Astrocyte (in vitro differentiated cells and primary cell): ENCODE data around the gene EN2. TPM values are rescaled to one million over a fixed set of nuclear protein-coding genes. Genes with fewer than 3 reads are reported as not detected.

Source experiments
- DNase-seq: peaks from one replicate; pipeline ENCODE4 v3.0.0-alpha.2; 2010; ENCODE audit warnings: low read depth
- FAIRE-seq: peaks from 2 replicates; lab custom pipeline; 2011; peaks lifted over from hg19 to GRCh38; lab: Jason Lieb, UNC
- H2AFZ ChIP-seq: 2 replicates; pipeline ENCODE4 v1.6.0; 2012; ENCODE audit warnings: low read depth, low read length, inconsistent platforms
- H3K27ac ChIP-seq: 2 replicates; pipeline ENCODE4 v1.5.1; 2011; ENCODE audit warnings: low read depth, low read length, inconsistent platforms
- H3K27me3 ChIP-seq: 2 replicates; pipeline ENCODE4 v1.6.0; 2011; ENCODE audit warnings: low read length, inconsistent platforms; ENCODE audit not compliant: insufficient read depth
- H3K36me3 ChIP-seq: 2 replicates; pipeline ENCODE4 v1.5.1; 2011; ENCODE audit warnings: low read length, inconsistent platforms; ENCODE audit not compliant: insufficient read depth
- H3K4me1 ChIP-seq: 2 replicates; pipeline ENCODE4 v1.5.1; 2011; ENCODE audit warnings: low read length, inconsistent platforms; ENCODE audit not compliant: insufficient read depth
- H3K4me2 ChIP-seq: 2 replicates; pipeline ENCODE4 v1.6.0; 2012; ENCODE audit warnings: low read length, inconsistent platforms
- H3K4me3 ChIP-seq: 2 replicates; pipeline ENCODE4 v1.5.1; 2011; ENCODE audit warnings: low read depth, mild to moderate bottlenecking, low read length, inconsistent platforms; ENCODE audit not compliant: insufficient read depth
- H3K79me2 ChIP-seq: 2 replicates; pipeline ENCODE4 v1.6.0; 2012; ENCODE audit warnings: mild to moderate bottlenecking, low read length, inconsistent platforms; ENCODE audit not compliant: insufficient read depth
- H3K9ac ChIP-seq: 2 replicates; pipeline ENCODE4 v1.6.0; 2012; ENCODE audit warnings: mild to moderate bottlenecking, low read length, inconsistent platforms
- H3K9me3 ChIP-seq: 2 replicates; pipeline ENCODE4 v1.5.1; 2012; ENCODE audit warnings: low read depth, mild to moderate bottlenecking, low read length, inconsistent platforms; ENCODE audit not compliant: insufficient read depth
- H4K20me1 ChIP-seq: 2 replicates; pipeline ENCODE4 v1.6.0; 2012; ENCODE audit warnings: low read length, inconsistent platforms; ENCODE audit not compliant: insufficient read depth
- H3K27ac Mint-ChIP-seq: one replicate; pipeline ENCODE4 v1.8.0; 2021; ENCODE audit warnings: mild to moderate bottlenecking, mixed read lengths; ENCODE audit not compliant: unreplicated experiment
- H3K27me3 Mint-ChIP-seq: one replicate; pipeline ENCODE4 v1.8.0; 2021; ENCODE audit warnings: low read depth, mixed read lengths; ENCODE audit not compliant: unreplicated experiment
- H3K36me3 Mint-ChIP-seq: one replicate; pipeline ENCODE4 v1.8.0; 2021; ENCODE audit warnings: low read depth, mixed read lengths; ENCODE audit not compliant: unreplicated experiment
- H3K4me1 Mint-ChIP-seq: one replicate; pipeline ENCODE4 v1.8.0; 2021; ENCODE audit warnings: low read depth, mixed read lengths; ENCODE audit not compliant: unreplicated experiment
- H3K4me3 Mint-ChIP-seq: one replicate; pipeline ENCODE4 v1.8.0; 2021; ENCODE audit warnings: mild to moderate bottlenecking, moderate library complexity, mixed read lengths; ENCODE audit not compliant: unreplicated experiment
- H3K9me3 Mint-ChIP-seq: one replicate; pipeline ENCODE4 v1.8.0; 2021; ENCODE audit warnings: mild to moderate bottlenecking, mixed read lengths; ENCODE audit not compliant: unreplicated experiment
- EZH2 ChIP-seq: IDR thresholded peaks from 2 replicates; pipeline ENCODE4 v1.6.1; 2012; ENCODE audit warnings: mild to moderate bottlenecking, low read length, inconsistent platforms; ENCODE audit not compliant: insufficient read depth
- total RNA-seq: library from RNA; stranded (reverse); gene quantifications from 2 replicates; pipeline ENCODE4 v1.2.1, GENCODE V29; 2021
- TF ChIP-seq, protein P1 (sequence below): IDR thresholded peaks from 2 replicates; pipeline ENCODE4 v1.5.1; 2011; ENCODE audit warnings: low read depth, mild to moderate bottlenecking, inconsistent platforms, low read length, moderate library complexity; ENCODE audit not compliant: insufficient read depth

EN2 gene
- total RNA-seq, 1 donor from 2014 or later, result not detected

GRCh38 chr7:155454183-155455112 lies 3.5 kb upstream of the EN2 start:
- Histone ChIP-seq H3K4me2 (peak overlapping the region; percentile 8), H2AFZ (no peak overlapping the region), H3K4me3 (no peak overlapping the region), H3K27ac (no peak overlapping the region), H3K9ac (no peak overlapping the region), H3K27me3 (peaks cover 87% of the 10 kb centered on the region), H3K9me3 (no peaks in the 10 kb centered on the region), H3K4me1 (peaks cover 3% of the 10 kb centered on the region), H3K36me3 (no peaks in the 10 kb centered on the region), H3K79me2 (no peaks in the 10 kb centered on the region), H4K20me1 (peaks cover 4% of the 10 kb centered on the region)
- peaks cover 2% of the 10 kb centered on the region for H3K36me3 Mint-ChIP-seq
- H3K27ac Mint-ChIP-seq, result no peak overlapping the region
- no peaks in the 10 kb centered on the region for H3K4me1 Mint-ChIP-seq
- peaks cover 60% of the 10 kb centered on the region for H3K27me3 Mint-ChIP-seq
- no peak for DNase-seq
- TF ChIP-seq, protein P1, sequence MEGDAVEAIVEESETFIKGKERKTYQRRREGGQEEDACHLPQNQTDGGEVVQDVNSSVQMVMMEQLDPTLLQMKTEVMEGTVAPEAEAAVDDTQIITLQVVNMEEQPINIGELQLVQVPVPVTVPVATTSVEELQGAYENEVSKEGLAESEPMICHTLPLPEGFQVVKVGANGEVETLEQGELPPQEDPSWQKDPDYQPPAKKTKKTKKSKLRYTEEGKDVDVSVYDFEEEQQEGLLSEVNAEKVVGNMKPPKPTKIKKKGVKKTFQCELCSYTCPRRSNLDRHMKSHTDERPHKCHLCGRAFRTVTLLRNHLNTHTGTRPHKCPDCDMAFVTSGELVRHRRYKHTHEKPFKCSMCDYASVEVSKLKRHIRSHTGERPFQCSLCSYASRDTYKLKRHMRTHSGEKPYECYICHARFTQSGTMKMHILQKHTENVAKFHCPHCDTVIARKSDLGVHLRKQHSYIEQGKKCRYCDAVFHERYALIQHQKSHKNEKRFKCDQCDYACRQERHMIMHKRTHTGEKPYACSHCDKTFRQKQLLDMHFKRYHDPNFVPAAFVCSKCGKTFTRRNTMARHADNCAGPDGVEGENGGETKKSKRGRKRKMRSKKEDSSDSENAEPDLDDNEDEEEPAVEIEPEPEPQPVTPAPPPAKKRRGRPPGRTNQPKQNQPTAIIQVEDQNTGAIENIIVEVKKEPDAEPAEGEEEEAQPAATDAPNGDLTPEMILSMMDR, result no peak
- TF ChIP-seq EZH2, result peak; percentile 83
- no peak for FAIRE-seq
- H3K9me3 Mint-ChIP-seq, result peaks cover 20% of the 10 kb centered on the region
- no peak overlapping the region for H3K4me3 Mint-ChIP-seq

GRCh38 chr7:155455132-155455693 lies 2.7 kb upstream of the EN2 start:
- H3K4me1 ChIP-seq, result peaks cover 3% of the 10 kb centered on the region
- Mint-ChIP-seq H3K27ac (no peak overlapping the region), H3K27me3 (peaks cover 64% of the 10 kb centered on the region), H3K4me3 (no peak overlapping the region), H3K9me3 (peaks cover 20% of the 10 kb centered on the region), H3K36me3 (peaks cover 2% of the 10 kb centered on the region), H3K4me1 (no peaks in the 10 kb centered on the region)
- H3K9ac ChIP-seq, result no peak overlapping the region
- H3K36me3 ChIP-seq, result no peaks in the 10 kb centered on the region
- no peak overlapping the region for H3K4me2 ChIP-seq
- H4K20me1 ChIP-seq, result peaks cover 4% of the 10 kb centered on the region
- no peak overlapping the region for H2AFZ ChIP-seq
- no peaks in the 10 kb centered on the region for H3K9me3 ChIP-seq
- TF ChIP-seq, protein P1, result no peak
- no peak for TF ChIP-seq EZH2
- no peaks in the 10 kb centered on the region for H3K79me2 ChIP-seq
- DNase-seq (no peak), FAIRE-seq (no peak)
- H3K27ac ChIP-seq, result no peak overlapping the region
- peaks cover 89% of the 10 kb centered on the region for H3K27me3 ChIP-seq
- H3K4me3 ChIP-seq, result no peak overlapping the region
